NCI-H2029 (cell line): ENCODE results near the gene C5orf58.

Experiments used
- DNase-seq: peaks from one replicate; lab custom pipeline; 2025; lab: John Stamatoyannopoulos, UW

Gene C5orf58

DNA sequence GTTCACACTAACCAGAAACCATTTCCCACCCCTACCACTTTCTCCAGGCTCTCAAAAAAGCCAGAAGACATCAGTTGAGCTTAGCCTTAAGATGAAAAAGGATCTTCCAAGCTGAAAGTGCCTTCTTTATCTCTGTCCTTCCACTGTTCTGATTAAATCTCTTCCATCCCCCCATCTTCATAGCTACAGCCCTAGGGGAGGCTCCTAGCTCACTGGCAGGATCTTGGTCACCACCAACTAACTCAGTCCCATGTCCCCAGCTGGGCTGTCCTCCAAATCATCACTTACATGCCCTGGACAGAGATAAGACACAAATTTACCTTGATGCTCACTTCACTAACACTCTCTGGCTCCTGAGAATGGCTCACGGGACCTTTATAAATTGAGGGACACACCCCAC is 50.5 kb downstream of the C5orf58 start:
- DNase-seq, result no peak

DNA sequence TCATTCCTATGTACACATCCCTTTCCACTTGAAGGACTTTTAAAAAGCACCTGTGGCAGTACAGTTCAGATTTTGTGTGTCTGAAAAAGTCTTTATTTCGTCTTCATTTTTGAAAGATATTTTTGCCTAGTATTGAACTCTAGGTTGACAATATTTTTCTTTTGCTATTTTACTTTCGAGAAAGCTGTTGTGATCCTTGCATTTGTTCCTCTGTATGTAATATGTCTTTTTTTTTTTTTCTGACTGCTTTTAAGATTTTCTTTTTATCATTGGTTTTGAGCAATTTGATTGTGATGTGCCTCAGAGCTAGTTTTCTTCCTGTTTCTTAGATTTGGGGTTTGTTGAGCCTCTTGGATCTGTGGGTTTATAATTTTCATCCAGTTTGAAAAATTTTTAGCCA is 51.4 kb downstream of the C5orf58 start:
- no peak for DNase-seq

DNA sequence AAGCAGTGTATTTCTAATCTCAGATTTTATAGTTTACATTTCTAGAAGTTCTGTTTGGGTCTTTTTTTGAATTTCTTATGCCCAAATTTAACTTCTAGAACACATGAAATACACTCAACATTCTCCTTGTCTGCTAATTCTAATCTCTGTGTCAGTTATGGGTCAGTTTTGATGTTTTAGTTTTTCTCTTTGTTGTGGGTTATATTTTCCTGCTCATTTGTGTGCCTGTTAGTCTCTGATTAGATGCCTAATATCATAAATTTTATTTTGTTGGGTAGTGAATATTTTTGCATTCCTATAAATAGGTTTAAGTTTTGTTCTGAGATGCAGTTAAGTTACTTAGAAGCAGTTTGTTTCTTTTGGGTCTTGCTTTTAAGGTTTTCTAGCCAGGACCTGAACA is 52.4 kb downstream of the C5orf58 start:
- DNase-seq, result no peak

DNA sequence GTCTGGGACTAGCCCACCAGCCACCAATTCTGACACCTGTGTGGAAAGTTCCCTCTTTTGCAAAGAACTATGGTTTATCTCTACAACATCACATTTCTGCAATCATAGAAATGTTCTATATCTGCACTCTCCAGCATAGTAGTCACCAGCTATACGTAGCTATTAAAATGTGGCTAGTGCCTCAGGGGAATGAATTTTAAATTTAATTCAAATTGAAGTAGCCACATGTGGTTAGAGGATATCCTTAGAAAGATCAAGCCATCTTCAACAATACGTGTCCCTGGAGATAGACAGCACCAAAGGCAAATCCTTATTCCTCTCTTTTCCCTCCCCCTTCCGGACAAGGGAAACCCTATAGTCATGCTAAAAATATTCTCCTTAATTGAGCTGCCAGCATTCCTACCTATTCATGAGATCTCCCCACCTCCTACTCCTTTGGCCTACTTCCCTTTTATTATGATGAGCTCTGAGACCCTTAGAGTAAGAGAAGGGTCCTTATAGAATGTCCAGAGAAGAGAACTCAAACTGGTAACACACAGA is 53.7 kb downstream of the C5orf58 start:
- DNase-seq, result no peak

DNA sequence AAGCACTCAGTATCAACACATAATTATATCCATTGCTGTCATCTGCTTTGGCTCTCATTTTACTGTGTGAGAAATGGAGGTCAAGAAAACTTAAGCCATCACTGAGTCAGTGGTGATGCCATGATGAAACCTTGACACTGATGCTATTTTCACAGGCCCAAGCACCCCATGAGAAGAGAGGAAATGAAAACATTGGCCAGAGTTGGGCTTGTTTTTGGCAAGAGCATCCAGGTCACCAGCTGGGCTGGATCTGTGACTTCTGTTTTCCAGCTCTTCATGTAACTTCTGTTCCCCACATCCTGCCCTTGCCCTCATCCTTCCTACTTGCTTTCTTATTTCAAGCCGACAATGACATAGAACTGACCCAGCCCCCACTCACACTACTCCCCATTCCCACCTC is 54.7 kb downstream of the C5orf58 start:
- no peak for DNase-seq

DNA sequence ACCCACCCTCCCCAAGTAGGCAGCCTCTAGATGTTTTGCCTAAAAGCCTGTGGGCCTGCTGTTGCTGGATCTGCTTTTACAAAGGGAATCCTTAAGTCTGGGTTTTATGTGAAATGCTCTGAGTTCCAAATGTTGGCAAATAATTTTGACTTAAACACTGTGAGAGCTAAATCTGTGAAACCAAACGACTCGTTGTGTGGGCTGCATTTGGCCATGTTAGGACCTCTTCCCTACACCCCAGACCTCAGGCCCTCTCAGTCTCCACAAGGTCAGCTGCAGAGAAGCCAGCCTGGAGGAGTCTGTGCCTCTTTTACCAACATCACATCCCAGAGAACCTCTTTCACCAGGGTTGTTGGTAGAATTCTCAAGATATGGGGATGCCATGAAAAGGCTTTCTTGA is 55.4 kb downstream of the C5orf58 start:
- DNase-seq, result no peak

DNA sequence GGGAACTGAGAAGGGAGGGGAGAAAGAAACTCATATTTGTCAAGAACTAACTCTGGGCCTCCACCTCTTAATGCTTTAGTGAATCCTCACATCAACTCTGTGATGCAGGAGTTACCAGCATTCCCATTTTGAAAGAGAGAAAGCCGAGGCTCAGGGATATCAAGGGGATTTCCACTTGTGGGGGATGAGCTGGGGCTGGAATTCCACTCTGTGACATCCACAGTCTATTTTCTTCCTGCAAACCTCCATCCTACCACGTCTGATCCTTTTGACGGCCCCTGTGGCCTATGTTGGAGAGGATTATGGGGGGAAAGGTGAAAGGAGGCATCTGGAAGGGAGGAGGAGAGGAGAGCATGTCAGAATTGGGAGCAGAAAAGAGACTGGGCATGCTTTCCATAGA is 55.8 kb downstream of the C5orf58 start:
- no peak for DNase-seq

DNA sequence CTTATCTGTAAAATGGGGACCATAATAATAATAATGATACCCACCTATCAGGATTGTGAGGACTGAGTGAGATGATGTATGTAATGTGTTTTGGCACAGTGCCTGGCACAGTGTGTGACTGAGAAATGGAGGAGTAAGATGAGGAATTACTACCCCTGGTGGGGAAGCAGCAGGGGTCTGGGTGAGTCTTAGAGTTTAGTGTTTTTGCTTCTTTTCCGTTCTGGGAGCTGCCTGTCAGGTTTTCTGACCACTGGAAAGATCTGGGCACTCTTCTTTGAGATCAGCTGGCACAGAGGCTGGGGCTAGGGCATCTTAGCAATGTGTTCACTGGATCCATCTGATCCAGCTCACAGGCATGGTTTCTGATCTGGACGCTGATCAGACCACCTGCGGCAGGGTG is 56.3 kb downstream of the C5orf58 start:
- DNase-seq, result no peak

DNA sequence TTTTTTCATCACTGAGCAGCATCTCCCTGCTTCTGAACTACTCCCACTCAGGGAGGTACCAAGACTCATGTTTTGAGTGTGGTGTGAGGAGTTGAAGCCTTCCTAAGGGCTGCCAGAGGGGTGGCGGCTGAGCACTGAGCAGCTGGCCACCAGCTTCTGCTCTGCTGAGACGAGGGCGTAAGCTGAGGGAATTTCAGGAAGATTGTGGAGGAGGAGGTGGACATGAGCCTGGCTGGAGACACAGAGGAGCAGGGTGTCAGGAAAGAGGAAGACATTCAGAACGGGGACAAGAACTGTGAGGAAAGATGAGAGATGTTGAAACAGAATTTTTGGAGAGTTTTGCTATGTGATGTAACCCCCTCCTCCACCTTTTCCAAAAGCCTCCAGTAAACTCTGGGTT is 57.0 kb downstream of the C5orf58 start:
- DNase-seq, result no peak

DNA sequence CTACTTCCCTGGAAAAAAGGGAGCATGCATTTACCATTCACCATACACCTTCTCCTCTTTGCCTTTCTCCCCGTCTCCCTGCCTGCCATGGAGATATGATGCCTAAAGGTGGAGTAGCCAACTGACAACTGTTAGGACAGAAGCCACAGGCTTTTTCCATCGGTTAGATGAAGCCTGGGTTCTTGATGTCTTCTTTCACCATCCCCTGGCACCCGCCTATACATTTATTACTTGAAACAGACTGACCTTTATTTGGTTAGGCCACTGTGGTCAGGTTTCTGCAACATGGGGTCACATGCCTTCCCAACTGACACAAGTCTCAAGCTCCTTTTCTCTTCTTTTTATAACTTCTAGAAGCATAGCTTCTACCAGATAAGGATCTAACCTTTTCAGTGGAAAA is 57.7 kb downstream of the C5orf58 start:
- DNase-seq, result no peak

DNA sequence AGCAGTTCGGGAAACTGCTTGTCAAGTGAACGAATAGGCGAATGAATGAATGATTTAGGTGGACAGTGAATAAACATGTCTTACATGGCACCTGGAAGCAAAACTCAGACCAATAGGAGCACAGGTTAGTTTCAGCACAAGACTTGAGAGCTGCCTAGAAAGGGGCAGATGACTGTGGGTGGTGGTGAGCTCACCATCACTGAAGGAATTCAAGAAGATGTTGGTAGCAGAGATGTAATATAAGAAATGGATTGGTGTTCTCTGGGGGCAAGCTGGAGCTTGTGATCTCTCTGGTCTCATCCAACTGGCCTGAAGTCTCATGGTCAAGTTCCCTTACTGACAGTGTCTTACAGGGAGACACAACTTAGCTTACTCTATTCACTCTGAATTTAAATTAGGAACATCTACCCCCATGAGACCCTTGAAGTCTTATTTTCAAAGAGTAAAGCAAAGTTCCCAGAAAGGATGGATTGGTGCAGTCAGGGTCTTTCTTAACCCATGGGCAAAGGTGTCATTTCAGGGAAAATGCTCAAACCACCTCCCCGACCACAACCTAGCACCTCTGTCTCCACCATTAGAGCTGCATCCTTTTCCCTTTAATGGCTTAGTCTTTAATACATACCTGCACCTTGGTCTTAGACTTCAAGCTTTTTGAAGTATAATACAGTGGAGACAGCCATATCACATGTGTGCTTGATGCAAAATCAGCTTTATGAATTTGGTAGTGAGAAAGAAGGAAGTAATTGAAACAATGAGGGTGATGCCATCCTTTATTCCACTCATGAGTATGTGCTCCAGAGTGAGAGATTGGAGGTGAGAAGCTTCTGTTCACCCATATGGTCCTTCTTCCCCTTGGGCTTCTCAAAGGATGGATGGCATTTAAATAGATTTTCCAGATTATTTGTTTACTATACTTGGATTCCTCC is 59.7 kb downstream of the C5orf58 start:
- DNase-seq, result no peak

DNA sequence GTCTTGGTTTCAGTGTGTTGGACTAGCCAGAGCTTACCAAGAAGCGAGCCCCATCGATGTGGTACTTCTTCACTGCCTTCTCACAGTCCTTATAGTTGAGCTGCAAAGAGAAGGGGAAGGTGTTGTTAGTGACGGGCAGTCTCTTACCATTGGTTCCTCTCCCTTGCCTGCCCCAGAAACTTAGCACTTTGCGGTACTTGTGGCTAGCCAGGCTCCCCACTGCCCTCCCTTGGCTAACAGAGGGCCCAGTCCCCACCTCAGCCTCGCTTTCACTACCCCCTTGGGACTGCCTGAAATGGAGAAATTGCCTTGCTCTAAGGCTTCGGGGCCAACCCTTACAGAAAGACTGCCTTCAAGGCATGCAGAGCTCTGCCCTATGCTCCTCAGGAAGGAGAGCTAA is 60.5 kb downstream of the C5orf58 start:
- DNase-seq, result no peak

DNA sequence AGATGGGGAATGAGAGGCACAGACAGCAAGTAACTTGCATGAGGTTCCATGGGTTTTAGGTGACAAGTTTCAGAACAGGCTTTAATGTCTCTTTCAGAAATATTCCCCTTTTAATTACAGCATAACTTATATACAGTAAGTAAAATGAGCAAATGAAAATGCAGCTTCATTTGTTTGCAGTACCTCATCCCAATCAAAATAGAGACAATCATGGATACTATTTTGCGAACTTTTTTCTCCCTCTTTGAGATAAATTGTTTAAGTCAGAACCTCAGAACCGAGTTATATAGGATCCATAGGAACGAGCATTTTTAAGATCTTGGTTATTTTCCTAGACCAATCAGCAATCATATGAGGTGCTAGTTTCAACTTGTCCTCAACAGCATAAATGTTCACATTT is 61.3 kb downstream of the C5orf58 start:
- DNase-seq, result no peak

DNA sequence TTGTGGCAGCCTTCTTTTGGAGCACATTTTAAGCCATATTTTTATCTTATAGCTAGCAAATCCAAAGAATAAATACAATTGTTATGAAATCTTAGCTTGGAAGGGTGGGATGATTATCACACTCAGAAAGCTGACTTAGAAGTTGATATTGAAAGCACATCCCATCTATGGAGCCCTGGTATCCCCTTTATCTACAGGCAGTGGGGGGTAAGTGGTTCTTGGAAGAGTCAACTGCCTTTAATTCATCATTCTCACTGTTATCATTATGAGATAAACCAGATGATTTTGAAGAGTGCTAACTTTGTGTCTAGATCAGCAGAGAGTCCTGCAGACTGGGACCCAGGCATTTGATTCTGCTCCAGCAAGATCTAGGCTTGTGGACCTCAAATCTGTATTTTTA is 61.8 kb downstream of the C5orf58 start:
- DNase-seq, result no peak
